GM23248 (cell line): Measurements from ENCODE around the gene ISOC2. TPM values are rescaled to one million over a fixed set of nuclear protein-coding genes. Genes with fewer than 3 reads are reported as not detected.

Experiments
- DNase-seq: peaks from one replicate; pipeline ENCODE4 v3.0.0-alpha.2; 2015
- H2AFZ ChIP-seq: fragments of 200-600 bp; sonication (generic); 2 replicates; pipeline ENCODE4 v1.6.1; 2016; ENCODE audit warnings: antibody characterized with exemption
- H3F3A ChIP-seq: fragments of 200-600 bp; sonication (generic); 2 replicates; pipeline ENCODE4 v1.6.1; 2016; ENCODE audit warnings: mild to moderate bottlenecking, antibody characterized with exemption, mixed run types; ENCODE audit not compliant: insufficient read depth
- H3K27ac ChIP-seq: fragments of 200-600 bp; sonication (generic); 2 replicates; pipeline ENCODE4 v1.5.1; 2016; ENCODE audit warnings: mild to moderate bottlenecking
- H3K27me3 ChIP-seq: fragments of 200-600 bp; sonication (generic); replicated peaks from 2 replicates; pipeline ENCODE4 v1.6.1; 2016; ENCODE audit warnings: mild to moderate bottlenecking; ENCODE audit not compliant: insufficient read depth
- H3K36me3 ChIP-seq: fragments of 200-600 bp; sonication (generic); 2 replicates; pipeline ENCODE4 v1.6.1; 2016; ENCODE audit warnings: low read depth, mild to moderate bottlenecking
- H3K4me1 ChIP-seq: fragments of 200-600 bp; sonication (generic); 2 replicates; pipeline ENCODE4 v1.6.1; 2016; ENCODE audit warnings: mild to moderate bottlenecking; ENCODE audit not compliant: insufficient read depth
- H3K4me2 ChIP-seq: fragments of 200-600 bp; sonication (generic); one replicate; pipeline ENCODE4 v1.6.1; 2016; ENCODE audit warnings: mild to moderate bottlenecking; ENCODE audit not compliant: unreplicated experiment
- H3K4me3 ChIP-seq: fragments of 200-600 bp; sonication (generic); 2 replicates; pipeline ENCODE4 v1.5.1; 2016; ENCODE audit warnings: mild to moderate bottlenecking
- H3K79me2 ChIP-seq: fragments of 200-600 bp; sonication (generic); 2 replicates; pipeline ENCODE4 v1.6.1; 2016; ENCODE audit warnings: mild to moderate bottlenecking; ENCODE audit not compliant: insufficient read depth
- H3K9ac ChIP-seq: fragments of 200-600 bp; sonication (generic); 2 replicates; pipeline ENCODE4 v1.6.1; 2016; ENCODE audit warnings: mild to moderate bottlenecking
- H3K9me2 ChIP-seq: fragments of 200-600 bp; sonication (generic); 2 replicates; pipeline ENCODE4 v1.6.1; 2016; ENCODE audit warnings: mixed run types, mild to moderate bottlenecking, moderate library complexity; ENCODE audit not compliant: insufficient read depth
- H3K9me3 ChIP-seq: fragments of 200-600 bp; sonication (generic); one replicate; pipeline ENCODE4 v1.6.1; 2017; ENCODE audit warnings: low read depth
- H4K20me1 ChIP-seq: fragments of 200-600 bp; sonication (generic); 2 replicates; pipeline ENCODE4 v1.6.0; 2016; ENCODE audit not compliant: insufficient read depth
- EZH2 ChIP-seq: fragments of 200-600 bp; sonication (generic); IDR thresholded peaks from 2 replicates; pipeline ENCODE4 v1.6.1; 2018; ENCODE audit warnings: antibody characterized with exemption, mild to moderate bottlenecking; ENCODE audit not compliant: insufficient read depth, poor library complexity, severe bottlenecking
- EZH2phosphoT487 ChIP-seq: fragments of 200-600 bp; sonication (generic); IDR thresholded peaks from 2 replicates; pipeline ENCODE4 v1.6.1; 2018; ENCODE audit warnings: antibody characterized with exemption, moderate library complexity, mild to moderate bottlenecking, low read depth; ENCODE audit not compliant: insufficient read depth
- WGBS, 2 experiments: methylation state at CpG; one replicate each; pipeline ENCODE4 v1.1.6; 2015 to 2017; ENCODE audit warnings: low lambda C conversion rate in 2 of 2, low coverage in 1 of 2; ENCODE audit errors: missing lambda C conversion rate in 2 of 2; 5-methylcytosine and 5-hydroxymethylcytosine counted together
- in situ Hi-C: fragments of 300-500 bp; cut with MboI; formaldehyde crosslinking; loops from 2 replicates; pipeline ENCODE4 v1.15.0; 2020
- polyA plus RNA-seq: library from polyadenylated mRNA; unstranded; fragments of >200 nt; fragmentation: Nextera tagmentation; extraction: Ambion mirVana; gene quantifications from 2 replicates; pipeline ENCODE4 v1.2.1, GENCODE V29; 2016
- total RNA-seq: library from RNA; depleted of rRNA; stranded (reverse); fragments of >200 nt; shearing (Covaris generic); gene quantifications from 2 replicates; pipeline ENCODE4 v1.2.3, GENCODE V29; 2014

The ISOC2 gene
- total and polyA plus RNA-seq, 2 experiments from 2014 or later, result 34.0 to 103 TPM

GRCh38 chr19:55503502-55504251, 42.2 kb upstream of the ISOC2 start:
- no peaks in the 10 kb centered on the region for H3K4me1 ChIP-seq
- no peaks in the 10 kb centered on the region for H3K9me3 ChIP-seq
- peak; percentile 93 for DNase-seq
- peak overlapping the region; percentile 84 for H3K4me2 ChIP-seq
- H3K4me3 ChIP-seq, result peak overlapping the region; percentile 76
- no peaks in the 10 kb centered on the region for H3K36me3 ChIP-seq
- 16 to 21% methylated on average over 56 to 63 of the region's 64 CpGs for WGBS, 2 experiments
- TF ChIP-seq EZH2phosphoT487, result no peak
- TF ChIP-seq EZH2, result no peak
- peak overlapping the region; percentile 86 for H2AFZ ChIP-seq
- in situ Hi-C loops, result no loop called here
- H3F3A ChIP-seq, result 0 out of 2 replicates have a peak, but pooled peaks cover 6% of the 10 kb centered on the region
- no peaks in the 10 kb centered on the region for H3K27me3 ChIP-seq
- H3K9me2 ChIP-seq, result no peaks in the 10 kb centered on the region
- no peak overlapping the region for H3K27ac ChIP-seq
- H3K79me2 ChIP-seq, result no peaks in the 10 kb centered on the region
- peak overlapping the region; percentile 49; the same call in 1 of the 2 replicates for H3K9ac ChIP-seq
- H4K20me1 ChIP-seq, result no peaks in the 10 kb centered on the region

DNA sequence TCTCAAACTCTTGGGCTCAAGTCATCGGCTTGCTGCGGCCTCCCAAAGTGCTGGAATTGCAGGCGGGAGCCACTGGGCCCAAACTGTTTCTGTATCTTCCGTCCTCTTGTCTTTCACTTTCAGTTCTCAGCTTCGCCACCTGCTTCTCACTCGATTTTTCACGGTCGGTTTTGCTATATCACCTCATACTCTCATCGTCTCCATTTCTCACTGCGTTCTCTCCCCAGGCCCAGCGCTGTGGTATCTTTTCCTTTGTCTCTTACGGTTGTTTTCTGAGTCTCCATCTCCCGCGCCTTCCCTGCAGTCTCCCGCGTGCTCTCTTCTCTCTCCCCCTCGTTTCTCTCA, 41.7 kb upstream of the ISOC2 start:
- no peak overlapping the region for H3K9ac ChIP-seq
- H3K79me2 ChIP-seq, result no peaks in the 10 kb centered on the region
- 0 out of 2 replicates have a peak, but pooled peaks cover 6% of the 10 kb centered on the region for H3F3A ChIP-seq
- no peak overlapping the region for H3K4me3 ChIP-seq
- no peaks in the 10 kb centered on the region for H3K9me2 ChIP-seq
- no peak for DNase-seq
- no peak overlapping the region for H3K27ac ChIP-seq
- in situ Hi-C loops, result no loop called here
- no peaks in the 10 kb centered on the region for H3K9me3 ChIP-seq
- peak overlapping the region; percentile 86 for H2AFZ ChIP-seq
- 88 to 93% methylated on average over 15 to 17 of the region's 17 CpGs for WGBS, 2 experiments
- no peaks in the 10 kb centered on the region for H3K36me3 ChIP-seq
- no peaks in the 10 kb centered on the region for H3K27me3 ChIP-seq
- TF ChIP-seq EZH2 (no peak), EZH2phosphoT487 (no peak)
- no peaks in the 10 kb centered on the region for H3K4me1 ChIP-seq
- no peak overlapping the region for H3K4me2 ChIP-seq
- H4K20me1 ChIP-seq, result no peaks in the 10 kb centered on the region

DNA sequence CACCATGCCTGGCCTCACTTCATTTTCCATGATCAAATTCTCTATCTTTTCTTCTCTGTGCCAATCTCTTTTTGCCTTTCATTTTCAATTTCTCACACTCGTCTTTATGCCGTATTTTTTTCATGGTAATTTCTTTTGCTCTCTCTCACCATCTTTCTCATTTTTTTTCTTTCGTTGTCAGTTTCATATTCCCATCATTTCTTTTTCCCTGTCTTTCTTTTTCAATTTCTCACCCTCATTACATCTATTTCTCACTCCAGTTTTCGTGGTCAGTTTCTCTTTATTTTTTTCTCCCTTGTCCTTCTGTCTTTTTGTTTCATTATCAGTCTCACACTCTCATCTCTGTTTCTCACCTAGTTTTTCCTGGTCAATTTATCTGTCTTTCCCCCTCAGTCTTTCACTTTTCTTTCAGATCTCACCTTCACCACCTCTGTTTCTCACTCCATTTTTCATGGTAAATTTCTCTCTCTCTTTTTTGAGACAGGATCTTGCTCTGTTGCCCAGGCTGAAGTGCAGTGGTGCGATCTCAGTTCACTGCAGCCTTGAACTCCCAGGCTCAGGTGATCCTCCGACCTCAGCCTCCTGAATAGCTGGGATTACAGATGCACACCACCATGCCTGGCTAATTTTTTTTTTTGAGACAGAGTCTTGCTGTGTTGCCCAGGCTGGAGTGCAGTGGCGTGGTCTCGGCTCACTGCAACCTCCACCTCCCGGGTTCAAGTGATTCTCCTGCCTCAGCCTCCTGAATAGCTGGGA, 40.9 kb upstream of the ISOC2 start:
- H3K9me3 ChIP-seq, result no peaks in the 10 kb centered on the region
- no peaks in the 10 kb centered on the region for H3K36me3 ChIP-seq
- H3K9ac ChIP-seq, result no peak overlapping the region
- H2AFZ ChIP-seq, result no peak overlapping the region
- TF ChIP-seq EZH2, result no peak
- TF ChIP-seq EZH2phosphoT487, result no peak
- in situ Hi-C loops, result no loop called here
- WGBS, 2 experiments, result 89 to 92% methylated on average over 9 of the region's 9 CpGs
- H3F3A ChIP-seq, result 0 out of 2 replicates have a peak, but pooled peaks cover 6% of the 10 kb centered on the region
- no peak for DNase-seq
- H3K79me2 ChIP-seq, result no peaks in the 10 kb centered on the region
- no peak overlapping the region for H3K27ac ChIP-seq
- H3K9me2 ChIP-seq, result no peaks in the 10 kb centered on the region
- H4K20me1 ChIP-seq, result no peaks in the 10 kb centered on the region
- no peaks in the 10 kb centered on the region for H3K4me1 ChIP-seq
- H3K4me3 ChIP-seq, result no peak overlapping the region
- H3K27me3 ChIP-seq, result no peaks in the 10 kb centered on the region
- no peak overlapping the region for H3K4me2 ChIP-seq

- no peak for DNase-seq
- H3K4me3 ChIP-seq, result no peak overlapping the region
- WGBS, 2 experiments, result 82 to 83% methylated on average over 23 to 26 of the region's 26 CpGs
- H3K27me3 ChIP-seq, result no peaks in the 10 kb centered on the region
- no peak overlapping the region for H3K9ac ChIP-seq
- no peak for TF ChIP-seq EZH2
- no peak for TF ChIP-seq EZH2phosphoT487
- no peaks in the 10 kb centered on the region for H3K79me2 ChIP-seq
- no peaks in the 10 kb centered on the region for H3K9me2 ChIP-seq
- H3K27ac ChIP-seq, result no peak overlapping the region
- H3K9me3 ChIP-seq, result no peaks in the 10 kb centered on the region
- 0 out of 2 replicates have a peak, but pooled peaks cover 6% of the 10 kb centered on the region for H3F3A ChIP-seq
- H3K4me1 ChIP-seq, result no peaks in the 10 kb centered on the region
- H4K20me1 ChIP-seq, result no peaks in the 10 kb centered on the region
- no peaks in the 10 kb centered on the region for H3K36me3 ChIP-seq
- in situ Hi-C loops, result no loop called here
- H3K4me2 ChIP-seq, result no peak overlapping the region
- no peak overlapping the region for H2AFZ ChIP-seq
Measured at GRCh38 chr19:55500368-55500952, 39.0 kb upstream of the ISOC2 start.
